Thoracic aorta (tissue), 2 donors: ENCODE results near the gene HSD17B14. TPM values are rescaled to one million over a fixed set of nuclear protein-coding genes. Genes with fewer than 3 reads are reported as not detected.
"Not testable (repeated sequence)": the region's sequence is repeated elsewhere in the genome, so short reads cannot be mapped to it uniquely, and the experiment has no call there.

Experiments used
- ATAC-seq: fragments of 150-250 bp; one replicate; pipeline ENCODE4 v1.8.0; 2017; ENCODE audit warnings: low read depth; ENCODE audit not compliant: insufficient number of reproducible peaks, low FRiP score
- DNase-seq: peaks from one replicate; pipeline ENCODE4 v3.0.0-alpha.2; 2020; ENCODE audit warnings: low spot score
- H3K27ac ChIP-seq, 2 donors: fragments of 200-600 bp; sonication (generic); 1 replicate in 1 of 2; 2 replicates in 1 of 2; pipeline ENCODE4 v1.5.1; 2016; ENCODE audit warnings: mild to moderate bottlenecking in 2 of 2, moderate library complexity in 2 of 2
- H3K27me3 ChIP-seq: fragments of 200-600 bp; sonication (generic); replicated peaks from 2 replicates; pipeline ENCODE4 v1.6.0; 2016; ENCODE audit warnings: mild to moderate bottlenecking; ENCODE audit not compliant: insufficient read depth
- H3K36me3 ChIP-seq: fragments of 200-600 bp; sonication (generic); one replicate; pipeline ENCODE4 v1.5.1; 2016
- H3K4me1 ChIP-seq, 2 donors: fragments of 200-600 bp; sonication (generic); 1 replicate in 1 of 2; 2 replicates in 1 of 2; pipeline versions ENCODE4 v1.5.1 to v1.6.0; 2016; ENCODE audit warnings: low read depth in 2 of 2, mild to moderate bottlenecking in 1 of 2; ENCODE audit not compliant: control insufficient read depth in 1 of 2
- H3K4me3 ChIP-seq: fragments of 200-600 bp; sonication (generic); 2 replicates; pipeline ENCODE4 v1.5.1; 2016; ENCODE audit warnings: mild to moderate bottlenecking
- H3K9me3 ChIP-seq: fragments of 200-600 bp; sonication (generic); 2 replicates; pipeline ENCODE4 v1.5.1; 2016
- CTCF ChIP-seq: fragments of 200-600 bp; sonication (generic); IDR thresholded peaks from one replicate; pipeline ENCODE4 v1.5.1; 2019; ENCODE audit warnings: antibody characterized with exemption
- total RNA-seq, 2 donors: library from RNA; depleted of rRNA; stranded (reverse); fragments of >200 nt; gene quantifications; one replicate each; pipeline versions ENCODE4 v1.1.0 to v1.2.3, GENCODE V29; 2016

The HSD17B14 gene
- total RNA-seq, 2 donors from 2014 or later, result 10.2 to 16.8 TPM

GRCh38 chr19:48768994-48769713 lies 67.1 kb downstream of the HSD17B14 start:
- Histone ChIP-seq H3K36me3 (no peaks in the 10 kb centered on the region), H3K27me3 (no peaks in the 10 kb centered on the region), H3K4me3 (no peak overlapping the region), H3K4me1 (no peaks in the 10 kb centered on the region), H3K27ac (no peak overlapping the region), H3K9me3 (no peaks in the 10 kb centered on the region)
- DNase-seq (no peak), ATAC-seq (no peak)
- TF ChIP-seq CTCF, result no peak

GRCh38 chr19:48768171-48768753 lies 68.0 kb downstream of the HSD17B14 start:
- H3K9me3 ChIP-seq, ATAC-seq, H3K27ac ChIP-seq, H3K4me1 ChIP-seq, H3K36me3 ChIP-seq, DNase-seq, H3K4me3 ChIP-seq, H3K27me3 ChIP-seq: not testable (repeated sequence)

- H3K27me3 ChIP-seq, H3K4me3 ChIP-seq, H3K4me1 ChIP-seq, H3K9me3 ChIP-seq, H3K36me3 ChIP-seq, H3K27ac ChIP-seq, DNase-seq, ATAC-seq: not testable (repeated sequence)
These were observed 70.5 kb downstream of the HSD17B14 start for GRCh38 chr19:48765816-48766215.

Other genes starting within 250 kb of the HSD17B14 start
- gene SPACA4, start 229.7 kb downstream of the HSD17B14 start, total RNA-seq, result not detected
- gene FAM83E, start 221.4 kb downstream of the HSD17B14 start, total RNA-seq, result 1 to 10 TPM in 1 of 2 donors, not detected in 1; 2.0 TPM
- 1,000 to 10,000 TPM; 1,120 to 1,389 TPM for gene RPL18, start 217.3 kb downstream of the HSD17B14 start, total RNA-seq
- 10 to 100 TPM; 16.2 to 49.0 TPM for gene SPHK2, start 217.0 kb downstream of the HSD17B14 start, total RNA-seq
- gene DBP, start 199.1 kb downstream of the HSD17B14 start, total RNA-seq, result 10 to 100 TPM in 1 of 2 donors, 1 to 10 TPM in 1; 3.9 to 15.0 TPM
- gene CA11, start 190.3 kb downstream of the HSD17B14 start, total RNA-seq, result 1 to 10 TPM; 3.0 to 4.6 TPM
- 1 to 10 TPM in 1 of 2 donors, under 1 TPM in 1; 0.54 to 2.8 TPM for gene NTN5, start 163.5 kb downstream of the HSD17B14 start, total RNA-seq
- gene FUT2, start 140.5 kb downstream of the HSD17B14 start, total RNA-seq, result 1 to 10 TPM in 1 of 2 donors, not detected in 1; 2.3 TPM
- not detected for gene MAMSTR, start 116.8 kb downstream of the HSD17B14 start, total RNA-seq
- 10 to 100 TPM; 11.6 to 12.3 TPM for gene RASIP1, start 95.9 kb downstream of the HSD17B14 start, total RNA-seq
- gene IZUMO1, start 89.6 kb downstream of the HSD17B14 start, total RNA-seq, result not detected
- under 1 TPM; 0.27 to 0.99 TPM for gene FUT1, start 83.8 kb downstream of the HSD17B14 start, total RNA-seq
- gene FGF21, start 81.0 kb downstream of the HSD17B14 start, total RNA-seq, result not detected
- 10 to 100 TPM; 26.5 to 38.4 TPM for gene BCAT2, start 25.5 kb downstream of the HSD17B14 start, total RNA-seq
- gene PLEKHA4, start 32.1 kb upstream of the HSD17B14 start, total RNA-seq, result 10 to 100 TPM; 45.1 to 45.2 TPM
- gene PPP1R15A, start 35.9 kb upstream of the HSD17B14 start, total RNA-seq, result 100 to 1,000 TPM; 108 to 139 TPM
- gene TULP2, start 62.3 kb upstream of the HSD17B14 start, total RNA-seq, result under 1 TPM; 0.27 to 0.78 TPM
- gene NUCB1, start 63.8 kb upstream of the HSD17B14 start, total RNA-seq, result 100 to 1,000 TPM; 415 to 671 TPM
- gene DHDH, start 97.2 kb upstream of the HSD17B14 start, total RNA-seq, result 1 to 10 TPM in 1 of 2 donors, not detected in 1; 3.7 TPM
- gene BAX, start 118.4 kb upstream of the HSD17B14 start, total RNA-seq, result 100 to 1,000 TPM in 1 of 2 donors, 10 to 100 TPM in 1; 53.1 to 104 TPM
- gene FTL, start 128.8 kb upstream of the HSD17B14 start, total RNA-seq, result 1,000 to 10,000 TPM; 3,403 to 7,108 TPM
- 10 to 100 TPM; 30.1 to 44.4 TPM for gene GYS1, start 156.8 kb upstream of the HSD17B14 start, total RNA-seq
- 10 to 100 TPM; 51.6 to 52.3 TPM for gene RUVBL2, start 157.4 kb upstream of the HSD17B14 start, total RNA-seq
- gene LHB, start 180.6 kb upstream of the HSD17B14 start, total RNA-seq, result not detected
- not detected for gene CGB3, start 187.8 kb upstream of the HSD17B14 start, total RNA-seq
- not detected for gene CGB2, start 195.4 kb upstream of the HSD17B14 start, total RNA-seq
- gene CGB1, start 200.4 kb upstream of the HSD17B14 start, total RNA-seq, result not detected
- not detected for gene CGB5, start 207.4 kb upstream of the HSD17B14 start, total RNA-seq
- not detected for gene CGB8, start 212.6 kb upstream of the HSD17B14 start, total RNA-seq
- gene CGB7, start 221.3 kb upstream of the HSD17B14 start, total RNA-seq, result not detected
- gene NTF4, start 228.3 kb upstream of the HSD17B14 start, total RNA-seq, result not detected
- gene KCNA7, start 236.2 kb upstream of the HSD17B14 start, total RNA-seq, result not detected
- gene SNRNP70, start 249.0 kb upstream of the HSD17B14 start, total RNA-seq, result 100 to 1,000 TPM; 339 to 438 TPM